ENCODE data around the gene TBC1D13. TPM values are rescaled to one million over a fixed set of nuclear protein-coding genes. Genes with fewer than 3 reads are reported as not detected.

The TBC1D13 gene
- total RNA-seq, 2 donors from 2014 or later = 17.4 to 21.6 TPM

DNA sequence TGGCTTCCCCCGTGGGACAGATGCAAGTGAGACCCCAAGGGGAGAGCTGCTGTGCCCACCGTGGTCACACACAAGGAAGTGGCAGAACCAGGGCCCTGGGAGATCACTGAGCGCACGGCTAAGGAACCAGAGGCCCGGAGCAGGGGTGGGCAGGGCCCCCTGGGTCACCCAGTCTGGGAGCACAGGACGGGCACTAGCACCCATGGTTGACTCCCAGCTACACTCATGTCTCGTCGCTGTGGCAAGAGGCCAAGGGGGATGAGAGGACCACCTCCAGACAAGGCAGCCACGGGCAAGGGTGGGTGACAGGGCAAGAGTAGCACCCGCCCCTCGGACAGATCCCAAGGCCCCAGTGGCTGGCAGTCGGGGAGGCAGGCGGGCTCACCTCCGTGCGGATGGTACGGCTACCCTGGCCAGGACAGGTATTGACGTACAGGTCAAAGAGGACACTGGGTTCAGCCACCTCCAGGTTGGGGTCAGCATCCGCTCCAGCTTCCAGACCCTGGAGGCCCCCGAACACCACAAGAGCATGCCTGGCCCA lies 36.4 kb downstream of the TBC1D13 start:
- H3K4me1 ChIP-seq = no peaks in the 10 kb centered on the region
- peaks cover 4% of the 10 kb centered on the region for H3K36me3 ChIP-seq
- H3K4me3 ChIP-seq = no peak overlapping the region
- H3K27ac ChIP-seq = no peak overlapping the region
- H3K9ac ChIP-seq (ENCODE audit: low read depth in 2 of 2, low read length in 2 of 2) = no peak overlapping the region
- TF ChIP-seq CTCF (IDR thresholded peaks at IDR 0.05) = no peak
- no peaks in the 10 kb centered on the region for H3K9me3 ChIP-seq
- DNase-seq = no peak
- intact Hi-C loops (cut with DNase I) = no loop called here
- H3K27me3 ChIP-seq = no peaks in the 10 kb centered on the region

DNA sequence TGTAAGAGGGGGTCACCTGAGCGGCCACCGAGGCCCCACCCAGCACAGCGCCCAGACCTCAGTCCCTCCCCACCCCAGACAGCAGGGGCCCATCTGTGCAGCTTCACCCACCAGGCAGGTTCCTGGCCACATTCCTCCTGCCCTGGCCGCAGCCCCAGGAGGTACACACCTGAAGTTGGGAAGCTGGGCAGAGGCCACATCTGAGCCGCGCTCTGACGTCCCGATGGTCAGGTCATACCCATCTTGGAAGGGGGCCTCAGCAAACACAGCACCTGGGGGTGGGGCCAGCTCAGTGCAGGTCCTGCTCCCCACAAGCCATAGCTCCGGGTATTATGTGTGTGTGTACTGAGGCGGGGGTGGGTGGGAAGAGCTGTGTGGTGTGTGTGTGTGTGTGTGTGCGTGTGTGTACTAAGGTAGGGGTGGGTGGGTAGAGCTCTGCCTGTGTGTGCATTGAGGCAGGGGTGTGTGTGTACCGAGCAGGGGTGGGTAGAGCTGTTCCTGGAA lies 36.9 kb downstream of the TBC1D13 start:
- peaks cover 4% of the 10 kb centered on the region for H3K36me3 ChIP-seq
- TF ChIP-seq CTCF (IDR thresholded peaks at IDR 0.05) = no peak
- no peaks in the 10 kb centered on the region for H3K27me3 ChIP-seq
- H3K9me3 ChIP-seq = no peaks in the 10 kb centered on the region
- H3K4me3 ChIP-seq = no peak overlapping the region
- H3K4me1 ChIP-seq = peaks cover 5% of the 10 kb centered on the region
- intact Hi-C loops (cut with DNase I) = no loop called here
- H3K9ac ChIP-seq (ENCODE audit: low read depth in 2 of 2, low read length in 2 of 2) = no peak overlapping the region
- no peak overlapping the region for H3K27ac ChIP-seq
- DNase-seq = no peak

GRCh38 chr9:128824911-128825310 lies 37.9 kb downstream of the TBC1D13 start:
- Histone ChIP-seq H3K9me3 (no peaks in the 10 kb centered on the region), H3K27ac (no peak overlapping the region), H3K4me1 (peaks cover 6% of the 10 kb centered on the region), H3K36me3 (peaks cover 4% of the 10 kb centered on the region), H3K9ac (ENCODE audit: low read depth in 2 of 2, low read length in 2 of 2) (no peak overlapping the region), H3K4me3 (no peak overlapping the region), H3K27me3 (no peaks in the 10 kb centered on the region)
- DNase-seq = no peak
- intact Hi-C loops (cut with DNase I) = no loop called here
- TF ChIP-seq CTCF (IDR thresholded peaks at IDR 0.05) = no peak

GRCh38 chr9:128825923-128826700 lies 39.1 kb downstream of the TBC1D13 start:
- intact Hi-C loops (cut with DNase I) = no loop called here
- DNase-seq = no peak
- H3K27me3 ChIP-seq = no peaks in the 10 kb centered on the region
- H3K36me3 ChIP-seq = peaks cover 4% of the 10 kb centered on the region
- no peak overlapping the region for H3K27ac ChIP-seq
- H3K9me3 ChIP-seq = no peaks in the 10 kb centered on the region
- no peak overlapping the region for H3K9ac ChIP-seq (ENCODE audit: low read depth in 2 of 2, low read length in 2 of 2)
- H3K4me1 ChIP-seq = peaks cover 6% of the 10 kb centered on the region
- H3K4me3 ChIP-seq = no peak overlapping the region
- no peak for TF ChIP-seq CTCF (IDR thresholded peaks at IDR 0.05)

GRCh38 chr9:128828267-128828666 lies 41.2 kb downstream of the TBC1D13 start:
- no peak for DNase-seq
- Histone ChIP-seq H3K9ac (ENCODE audit: low read depth in 2 of 2, low read length in 2 of 2) (peak overlapping the region in 1 of 2 donors; percentile 86), H3K9me3 (no peaks in the 10 kb centered on the region), H3K4me3 (no peak overlapping the region), H3K27me3 (no peaks in the 10 kb centered on the region), H3K4me1 (peaks cover 6% of the 10 kb centered on the region), H3K27ac (no peak overlapping the region), H3K36me3 (peaks cover 4% of the 10 kb centered on the region)
- TF ChIP-seq CTCF (IDR thresholded peaks at IDR 0.05) = no peak
- intact Hi-C loops (cut with DNase I) = no loop called here

All from colonic mucosa (tissue), 4 donors.